SK-N-SH (cell line): ENCODE results near the gene BBS9. TPM values are rescaled to one million over a fixed set of nuclear protein-coding genes. Genes with fewer than 3 reads are reported as not detected.

Experiments used
- CTCF ChIA-PET: fragments of 300-600, 350-600 bp; formaldehyde crosslinking; extraction: SDS; loops from one replicate; lab custom pipeline; 2021; lab: Yijun Ruan, JAX
- POLR2A ChIA-PET: fragments of 350-600 bp; sonication (Branson Sonifier 250); formaldehyde crosslinking; extraction: SDS; loops from one replicate; lab custom pipeline; 2020; ENCODE audit warnings: antibody characterized with exemption, inconsistent platforms; lab: Yijun Ruan, JAX
- DNase-seq: peaks from one replicate; pipeline ENCODE4 v3.0.0; 2012
- H2AFZ ChIP-seq: fragments of 200-600 bp; sonication (generic); 2 replicates; pipeline ENCODE4 v1.8.1; 2016; ENCODE audit warnings: antibody characterized with exemption, mild to moderate bottlenecking, low read depth
- H3F3A ChIP-seq: fragments of 200-600 bp; sonication (generic); replicated peaks from 2 replicates; pipeline ENCODE3; 2016; ENCODE audit warnings: antibody characterized with exemption, mild to moderate bottlenecking; ENCODE audit not compliant: insufficient read depth
- H3K27ac ChIP-seq, 2 experiments: fragments of 200-500 bp in 1 of 2; fragments of 200-600 bp in 1 of 2; sonication (Bioruptor generic) in 1 of 2; sonication (generic), shearing (Covaris generic) in 1 of 2; 2 replicates each; pipeline versions ENCODE4 v1.5.1 to v1.6.1; 2014 to 2016; ENCODE audit warnings: low read depth in 2 of 2, inconsistent platforms in 1 of 2, low read length in 1 of 2, mild to moderate bottlenecking in 1 of 2, mixed read lengths in 1 of 2
- H3K27me3 ChIP-seq: fragments of 200-600 bp; sonication (generic), shearing (Covaris generic); 2 replicates; pipeline ENCODE4 v1.6.1; 2016; ENCODE audit warnings: mixed run types; ENCODE audit not compliant: insufficient read depth
- H3K36me3 ChIP-seq, 2 experiments: fragments of 200-500 bp in 1 of 2; fragments of 200-600 bp in 1 of 2; sonication (Bioruptor generic) in 1 of 2; sonication (generic) in 1 of 2; replicated peaks in 1 of 2; 2 replicates each; pipeline versions ENCODE3 to v1.5.1; 2014 to 2016; ENCODE audit warnings: low read length in 1 of 2, mild to moderate bottlenecking in 1 of 2; ENCODE audit not compliant: insufficient read depth in 2 of 2, control insufficient read depth in 1 of 2
- H3K4me1 ChIP-seq, 2 experiments: fragments of 200-500 bp in 1 of 2; fragments of 200-600 bp in 1 of 2; sonication (Bioruptor generic) in 1 of 2; sonication (generic), shearing (Covaris generic) in 1 of 2; 2 replicates each; pipeline versions ENCODE4 v1.5.1 to v1.6.1; 2014 to 2016; ENCODE audit warnings: low read depth in 1 of 2, low read length in 1 of 2, mixed run types in 1 of 2; ENCODE audit not compliant: insufficient read depth in 2 of 2, control insufficient read depth in 1 of 2
- H3K4me2 ChIP-seq: fragments of 200-600 bp; sonication (generic), shearing (Covaris generic); 2 replicates; pipeline ENCODE4 v1.6.1; 2017; ENCODE audit warnings: mixed run types
- H3K4me3 ChIP-seq, 2 experiments: fragments of 200-500 bp in 1 of 2; fragments of 200-600 bp in 1 of 2; sonication (Bioruptor generic) in 1 of 2; sonication (generic), shearing (Covaris generic) in 1 of 2; 2 replicates each; pipeline versions ENCODE4 v1.5.1 to v1.8.1; 2014 to 2016; ENCODE audit warnings: low read depth in 2 of 2, inconsistent platforms in 1 of 2, low read length in 1 of 2, mild to moderate bottlenecking in 1 of 2, mixed read lengths in 1 of 2, moderate library complexity in 1 of 2
- H3K79me2 ChIP-seq: fragments of 200-600 bp; sonication (generic); 2 replicates; pipeline ENCODE4 v1.8.1; 2017; ENCODE audit warnings: mild to moderate bottlenecking; ENCODE audit not compliant: insufficient read depth
- H3K9ac ChIP-seq: fragments of 200-600 bp; sonication (generic); 2 replicates; pipeline ENCODE4 v1.6.1; 2017; ENCODE audit warnings: mixed run types
- H3K9me2 ChIP-seq: fragments of 200-600 bp; sonication (generic); 2 replicates; pipeline ENCODE4 v1.6.1; 2017; ENCODE audit warnings: mixed run types
- H3K9me3 ChIP-seq: fragments of 200-600 bp; sonication (generic); 2 replicates; pipeline ENCODE4 v1.6.1; 2017; ENCODE audit warnings: mixed run types, mild to moderate bottlenecking, moderate library complexity
- H4K20me1 ChIP-seq: fragments of 200-600 bp; sonication (generic); 2 replicates; pipeline ENCODE4 v1.6.1; 2017; ENCODE audit warnings: mild to moderate bottlenecking, mixed run types; ENCODE audit not compliant: insufficient read depth
- CHD2 ChIP-seq: fragments of 150-350 bp; IDR thresholded peaks from 2 replicates; pipeline ENCODE4 v1.6.1; 2018; ENCODE audit warnings: low read length; ENCODE audit not compliant: partially characterized antibody
- ELF1 ChIP-seq: IDR thresholded peaks from 2 replicates; pipeline ENCODE4 v1.4.0; 2012
- EZH2phosphoT487 ChIP-seq: fragments of 200-600 bp; sonication (generic); IDR thresholded peaks from 2 replicates; pipeline ENCODE4 v1.6.1; 2017; ENCODE audit warnings: low read depth, mixed run types, mild to moderate bottlenecking, antibody characterized with exemption, moderate library complexity, borderline replicate concordance
- FOXJ3 ChIP-seq: sonication (generic); formaldehyde crosslinking; IDR thresholded peaks from 2 replicates; pipeline ENCODE4 v1.5.1; 2020; ENCODE audit warnings: mild to moderate bottlenecking, missing genetic modification reagents
- FOXM1 ChIP-seq: IDR thresholded peaks from 2 replicates; pipeline ENCODE4 v1.4.0; 2012; ENCODE audit warnings: low read depth, mild to moderate bottlenecking
- GATA2 ChIP-seq: sonication (generic); formaldehyde crosslinking; IDR thresholded peaks from 2 replicates; pipeline ENCODE4 v1.5.0; 2020; ENCODE audit warnings: mild to moderate bottlenecking, missing genetic modification reagents
- NRF1 ChIP-seq: IDR thresholded peaks from 2 replicates; pipeline ENCODE4 v1.6.1; 2012; ENCODE audit warnings: low read depth, mild to moderate bottlenecking, low read length
- POLR2AphosphoS5 ChIP-seq: IDR thresholded peaks from 2 replicates; pipeline ENCODE4 v1.6.1; 2012; ENCODE audit warnings: low read depth, low read length
- RAD21 ChIP-seq: IDR thresholded peaks from 2 replicates; pipeline ENCODE4 v1.6.1; 2012; ENCODE audit warnings: mild to moderate bottlenecking, low read length
- RCOR1 ChIP-seq: fragments of 150-350 bp; IDR thresholded peaks from 2 replicates; pipeline ENCODE4 v1.6.1; 2017; ENCODE audit warnings: antibody characterized with exemption, low read length
- RFX5 ChIP-seq: IDR thresholded peaks from 2 replicates; pipeline ENCODE4 v1.6.1; 2012; ENCODE audit warnings: mild to moderate bottlenecking, improper control_type of control experiment, low read length
- RXRA ChIP-seq: IDR thresholded peaks from 2 replicates; pipeline ENCODE4 v1.4.0; 2012; ENCODE audit warnings: low read depth, mild to moderate bottlenecking, borderline replicate concordance
- SIN3A ChIP-seq: IDR thresholded peaks from 2 replicates; pipeline ENCODE4 v1.6.1; 2012; ENCODE audit warnings: low read depth, mild to moderate bottlenecking, low read length, moderate library complexity, borderline replicate concordance
- TCF12 ChIP-seq: IDR thresholded peaks from 2 replicates; pipeline ENCODE4 v1.4.0; 2012
- TEAD4 ChIP-seq: IDR thresholded peaks from 2 replicates; pipeline ENCODE4 v1.4.0; 2012; ENCODE audit warnings: mild to moderate bottlenecking, borderline replicate concordance; ENCODE audit not compliant: insufficient read depth
- YY1 ChIP-seq: IDR thresholded peaks from 2 replicates; pipeline ENCODE4 v1.4.0; 2012; ENCODE audit warnings: low read depth, mild to moderate bottlenecking
- ZBTB33 ChIP-seq: IDR thresholded peaks from 2 replicates; pipeline ENCODE4 v1.4.0; 2012; ENCODE audit warnings: low read depth, borderline replicate concordance
- WGBS: methylation state at CpG from one replicate; pipeline ENCODE4 v1.1.6; 2017; ENCODE audit warnings: low lambda C conversion rate; 5-methylcytosine and 5-hydroxymethylcytosine counted together
- polyA plus RNA-seq, 3 experiments: library from polyadenylated mRNA; depleted of rRNA; stranded (reverse); fragments of >200 nt; gene quantifications; 2 replicates each; pipeline ENCODE4 v1.2.3, GENCODE V29; 2012
- TF ChIP-seq, protein P1 (sequence below): IDR thresholded peaks from 2 replicates; pipeline ENCODE4; 2012

BBS9 gene
- polyA plus RNA-seq, 1 of the 3 experiments (the other 2 are of a cell fraction) = 7.5 TPM

GRCh38 chr7:33220231-33220630, 90.9 kb downstream of the BBS9 start:
- TF ChIP-seq RXRA (no peak), RFX5 (no peak), POLR2AphosphoS5 (no peak), EZH2phosphoT487 (no peak), RAD21 (no peak), GATA2 (CRISPR knock-in tag) (no peak), YY1 (no peak), TEAD4 (no peak), TCF12 (no peak), ELF1 (no peak), FOXM1 (no peak), CHD2 (no peak), NRF1 (no peak), FOXJ3 (no peak), RCOR1 (no peak), SIN3A (no peak)
- TF ChIP-seq, protein P1, sequence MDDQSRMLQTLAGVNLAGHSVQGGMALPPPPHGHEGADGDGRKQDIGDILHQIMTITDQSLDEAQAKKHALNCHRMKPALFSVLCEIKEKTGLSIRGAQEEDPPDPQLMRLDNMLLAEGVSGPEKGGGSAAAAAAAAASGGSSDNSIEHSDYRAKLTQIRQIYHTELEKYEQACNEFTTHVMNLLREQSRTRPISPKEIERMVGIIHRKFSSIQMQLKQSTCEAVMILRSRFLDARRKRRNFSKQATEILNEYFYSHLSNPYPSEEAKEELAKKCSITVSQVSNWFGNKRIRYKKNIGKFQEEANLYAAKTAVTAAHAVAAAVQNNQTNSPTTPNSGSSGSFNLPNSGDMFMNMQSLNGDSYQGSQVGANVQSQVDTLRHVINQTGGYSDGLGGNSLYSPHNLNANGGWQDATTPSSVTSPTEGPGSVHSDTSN = no peak
- H3K4me1 ChIP-seq = no peaks in the 10 kb centered on the region
- H3K36me3 ChIP-seq = no peaks in the 10 kb centered on the region
- WGBS = 90% methylated on average over 4 of the region's 4 CpGs
- no peak overlapping the region for H3K4me3 ChIP-seq
- H2AFZ ChIP-seq = no peak overlapping the region
- no peaks in the 10 kb centered on the region for H3K27me3 ChIP-seq
- H3K79me2 ChIP-seq = no peaks in the 10 kb centered on the region
- ChIA-PET CTCF (no interaction called here), POLR2A (no interaction called here)
- H4K20me1 ChIP-seq = no peaks in the 10 kb centered on the region
- no peaks in the 10 kb centered on the region for H3K9me2 ChIP-seq
- no peak overlapping the region for H3K27ac ChIP-seq
- no peaks in the 10 kb centered on the region for H3K9me3 ChIP-seq
- H3K4me2 ChIP-seq = no peak overlapping the region
- DNase-seq = no peak
- H3F3A ChIP-seq = peaks cover 6% of the 10 kb centered on the region
- no peak overlapping the region for H3K9ac ChIP-seq

GRCh38 chr7:33221390-33221789, 92.0 kb downstream of the BBS9 start:
- Histone ChIP-seq H3K9me3 (no peaks in the 10 kb centered on the region), H4K20me1 (no peaks in the 10 kb centered on the region), H3K79me2 (no peaks in the 10 kb centered on the region), H3K9ac (no peak overlapping the region), H3K27ac (no peak overlapping the region), H2AFZ (no peak overlapping the region), H3K36me3 (no peaks in the 10 kb centered on the region), H3K9me2 (no peaks in the 10 kb centered on the region), H3F3A (peaks cover 6% of the 10 kb centered on the region), H3K4me3 (no peak overlapping the region), H3K4me1 (no peaks in the 10 kb centered on the region), H3K27me3 (no peaks in the 10 kb centered on the region), H3K4me2 (no peak overlapping the region)
- 98% methylated on average over 1 of the region's 1 CpG for WGBS
- peak; percentile 54; the same call in 1 of the 2 replicates for TF ChIP-seq RFX5
- TF ChIP-seq ZBTB33 = no peak
- TF ChIP-seq YY1 = no peak
- DNase-seq = no peak
- ChIA-PET CTCF (no interaction called here), POLR2A (no interaction called here)
